Bronchial epithelial cell (primary cell): Measurements from ENCODE around the gene EIF4G2. TPM values are rescaled to one million over a fixed set of nuclear protein-coding genes. Genes with fewer than 3 reads are reported as not detected.
"Not testable (repeated sequence)": the region's sequence is repeated elsewhere in the genome, so short reads cannot be mapped to it uniquely, and the experiment has no call there.

Experiments
- DNase-seq: peaks from one replicate; pipeline ENCODE4 v3.0.0-alpha.2; 2010; ENCODE audit warnings: low read depth
- FAIRE-seq: peaks from 2 replicates; lab custom pipeline; 2011; peaks lifted over from hg19 to GRCh38; lab: Jason Lieb, UNC
- H3K27me3 ChIP-seq: 2 replicates; pipeline ENCODE4 v1.5.1; 2011; ENCODE audit warnings: low read length; ENCODE audit not compliant: control insufficient read depth, insufficient read depth
- H3K36me3 ChIP-seq: 2 replicates; pipeline ENCODE4 v1.5.1; 2011; ENCODE audit warnings: low read length; ENCODE audit not compliant: control insufficient read depth, insufficient read depth
- H3K4me3 ChIP-seq: 2 replicates; pipeline ENCODE4 v1.5.1; 2011; ENCODE audit warnings: mild to moderate bottlenecking, low read depth, low read length, control low read depth
- total RNA-seq: library from RNA; depleted of rRNA; stranded (reverse); fragments of >200 nt; gene quantifications from 2 replicates; pipeline ENCODE4 v1.2.1, GENCODE V29; 2014
- TF ChIP-seq, protein P1 (sequence below): IDR thresholded peaks from 2 replicates; pipeline ENCODE4 v1.5.1; 2011; ENCODE audit warnings: mild to moderate bottlenecking, moderate library complexity, low read length, control low read depth, inconsistent platforms; ENCODE audit not compliant: insufficient read depth, severe bottlenecking

EIF4G2 gene
- total RNA-seq, 1 donor from 2014 or later, result 384 TPM

DNA sequence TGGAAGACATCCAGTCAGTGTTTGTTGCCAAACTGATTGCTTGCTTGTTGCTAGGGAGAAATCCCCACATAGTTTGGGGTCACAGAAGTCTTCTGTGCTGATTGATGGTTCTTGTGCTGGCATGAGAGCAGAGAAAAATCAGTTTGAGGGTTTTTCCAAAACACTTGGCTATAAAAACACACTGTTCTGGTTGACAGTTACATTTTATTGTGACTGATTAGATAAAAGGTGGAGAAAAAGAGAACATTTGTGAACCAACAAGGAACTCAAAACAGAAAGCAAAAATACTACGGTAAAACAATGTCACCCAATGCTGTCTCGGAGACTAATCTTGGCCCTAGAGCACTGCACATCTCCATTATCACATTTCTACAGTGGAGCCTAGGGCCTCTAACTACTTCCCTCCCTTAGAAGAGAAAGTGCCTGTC is 14.4 kb upstream of the EIF4G2 start:
- DNase-seq, result no peak

DNA sequence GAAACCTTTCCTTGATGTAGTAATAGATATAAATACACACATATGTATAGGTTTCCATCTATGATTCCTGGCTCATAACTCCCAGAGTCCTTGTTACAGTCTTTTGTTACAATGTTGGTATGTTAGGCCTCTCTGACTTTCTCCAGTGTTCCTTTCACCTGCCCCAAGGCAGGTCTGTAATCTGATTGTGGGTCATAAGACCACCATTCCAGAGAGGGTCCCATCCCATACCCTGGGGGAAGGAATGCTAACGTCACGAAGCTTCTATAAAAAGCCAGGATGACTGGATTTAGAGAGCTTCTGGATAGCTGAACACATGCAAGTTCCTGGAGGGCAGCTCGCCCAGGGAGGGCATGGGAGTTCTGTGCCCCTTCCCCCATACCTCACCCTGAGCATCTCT is 13.8 kb upstream of the EIF4G2 start:
- not testable (repeated sequence) for H3K36me3 ChIP-seq

More for the DNA sequence above, 14.4 kb upstream of the EIF4G2 start:
- no peak overlapping the region for H3K4me3 ChIP-seq
- no peak for FAIRE-seq
- H3K27me3 ChIP-seq, result no peaks in the 10 kb centered on the region
- no peaks in the 10 kb centered on the region for H3K36me3 ChIP-seq
- TF ChIP-seq, protein P1, sequence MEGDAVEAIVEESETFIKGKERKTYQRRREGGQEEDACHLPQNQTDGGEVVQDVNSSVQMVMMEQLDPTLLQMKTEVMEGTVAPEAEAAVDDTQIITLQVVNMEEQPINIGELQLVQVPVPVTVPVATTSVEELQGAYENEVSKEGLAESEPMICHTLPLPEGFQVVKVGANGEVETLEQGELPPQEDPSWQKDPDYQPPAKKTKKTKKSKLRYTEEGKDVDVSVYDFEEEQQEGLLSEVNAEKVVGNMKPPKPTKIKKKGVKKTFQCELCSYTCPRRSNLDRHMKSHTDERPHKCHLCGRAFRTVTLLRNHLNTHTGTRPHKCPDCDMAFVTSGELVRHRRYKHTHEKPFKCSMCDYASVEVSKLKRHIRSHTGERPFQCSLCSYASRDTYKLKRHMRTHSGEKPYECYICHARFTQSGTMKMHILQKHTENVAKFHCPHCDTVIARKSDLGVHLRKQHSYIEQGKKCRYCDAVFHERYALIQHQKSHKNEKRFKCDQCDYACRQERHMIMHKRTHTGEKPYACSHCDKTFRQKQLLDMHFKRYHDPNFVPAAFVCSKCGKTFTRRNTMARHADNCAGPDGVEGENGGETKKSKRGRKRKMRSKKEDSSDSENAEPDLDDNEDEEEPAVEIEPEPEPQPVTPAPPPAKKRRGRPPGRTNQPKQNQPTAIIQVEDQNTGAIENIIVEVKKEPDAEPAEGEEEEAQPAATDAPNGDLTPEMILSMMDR, result no peak

DNA sequence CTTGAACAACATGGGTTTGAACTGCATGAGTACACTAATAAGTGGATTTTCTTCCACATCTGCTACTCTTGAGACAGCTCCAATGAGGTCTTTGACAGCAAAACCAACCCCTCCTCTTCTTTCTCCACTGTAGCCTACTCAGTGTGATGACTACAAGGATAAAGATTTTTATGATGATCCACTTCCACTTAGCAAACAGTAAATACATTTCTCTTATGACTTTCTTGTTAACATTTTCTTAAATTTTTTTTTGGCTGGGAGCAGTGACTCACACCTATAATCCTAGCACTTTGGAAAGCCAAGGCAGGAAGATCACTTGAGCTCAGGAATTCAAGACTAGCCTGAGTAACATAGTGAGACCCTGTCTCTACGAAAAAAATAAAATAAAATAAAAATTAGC is 9.9 kb upstream of the EIF4G2 start:
- TF ChIP-seq, protein P1, result no peak
- Histone ChIP-seq H3K36me3 (no peaks in the 10 kb centered on the region), H3K4me3 (no peak overlapping the region), H3K27me3 (no peaks in the 10 kb centered on the region)
- FAIRE-seq (no peak), DNase-seq (peak; percentile 80)

More for the DNA sequence above, 13.8 kb upstream of the EIF4G2 start:
- not testable (repeated sequence) for FAIRE-seq, H3K4me3 ChIP-seq, DNase-seq, H3K27me3 ChIP-seq

DNA sequence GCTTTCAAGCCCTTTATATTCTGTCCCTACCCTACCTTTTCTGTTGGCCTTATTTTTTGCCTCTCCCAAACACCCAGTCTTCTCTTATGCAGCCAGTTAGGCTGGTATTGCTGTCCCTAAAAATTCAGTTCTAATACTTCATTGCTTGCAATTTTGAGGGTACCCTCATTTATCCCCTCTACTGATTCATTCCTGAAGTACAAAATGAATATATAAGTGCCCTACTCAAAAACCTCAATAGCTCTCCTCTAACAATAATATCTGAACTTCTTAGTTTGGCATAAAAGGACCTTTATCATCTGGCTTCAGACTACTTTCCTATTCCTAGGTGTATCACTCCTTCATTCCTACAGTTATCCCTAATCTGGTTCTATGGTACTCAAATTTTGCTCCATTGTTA is 5.2 kb upstream of the EIF4G2 start:
- H3K36me3 ChIP-seq, result no peaks in the 10 kb centered on the region
- no peaks in the 10 kb centered on the region for H3K27me3 ChIP-seq
- TF ChIP-seq, protein P1, result no peak
- FAIRE-seq (no peak), DNase-seq (no peak)
- no peak overlapping the region for H3K4me3 ChIP-seq

DNA sequence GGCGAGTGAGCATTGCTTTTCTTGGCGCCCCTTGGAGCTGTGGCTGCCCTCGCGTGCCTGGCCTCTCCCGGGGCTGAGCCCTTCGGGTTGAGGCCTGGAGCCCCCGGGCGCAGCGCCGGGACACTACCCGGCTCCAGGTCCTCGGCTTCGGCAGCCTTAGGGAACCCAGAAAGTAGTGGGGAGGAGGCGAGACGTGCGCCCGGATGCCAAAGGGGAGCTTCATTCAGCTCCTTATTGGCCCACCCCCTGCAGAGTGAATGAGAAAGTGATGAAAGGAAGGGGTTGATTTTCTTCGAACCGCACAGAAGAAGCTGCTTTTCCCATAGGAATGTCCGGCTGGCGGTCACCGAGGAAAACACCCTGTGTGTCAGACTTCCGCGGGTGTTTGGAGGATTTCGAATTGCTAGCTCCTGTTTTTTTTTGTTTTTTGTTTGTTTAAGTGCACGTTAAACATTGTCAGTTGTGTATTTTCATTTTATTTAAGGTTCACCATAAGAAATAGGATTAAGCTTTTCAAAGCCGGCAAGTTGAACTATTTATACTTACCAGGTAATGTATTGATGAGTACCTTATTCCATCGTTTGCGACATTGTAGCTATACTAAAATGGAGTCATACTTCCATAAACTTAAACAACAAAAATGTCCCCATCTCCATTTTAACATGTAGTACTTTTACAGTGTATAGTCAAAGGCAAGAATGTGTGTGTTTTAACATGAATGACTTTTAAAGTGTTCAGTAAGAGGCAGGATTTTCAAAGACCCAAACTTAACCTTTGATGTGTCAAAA is 841 bp upstream of the EIF4G2 start:
- peaks cover 9% of the 10 kb centered on the region for H3K36me3 ChIP-seq
- FAIRE-seq (no peak), DNase-seq (peak; percentile 63)
- no peaks in the 10 kb centered on the region for H3K27me3 ChIP-seq
- TF ChIP-seq, protein P1, result no peak
- H3K4me3 ChIP-seq, result peak overlapping the region; percentile 93

DNA sequence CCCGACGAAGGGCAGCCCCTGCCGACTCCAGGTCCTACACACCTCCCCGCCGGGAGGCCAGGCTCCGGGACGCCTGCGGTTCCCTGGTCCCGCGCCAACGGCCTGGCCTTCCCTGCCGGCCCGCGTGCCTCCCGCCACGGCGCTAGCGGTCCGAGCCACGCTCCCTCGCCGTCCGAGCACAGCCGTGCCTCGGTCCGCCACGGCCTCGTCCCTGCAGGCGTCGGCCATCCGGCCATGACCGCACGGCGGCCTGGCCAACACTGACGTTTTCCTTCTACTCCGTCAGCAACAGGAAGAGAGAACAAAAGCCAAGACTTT is 532 bp downstream of the EIF4G2 start:
- no peaks in the 10 kb centered on the region for H3K27me3 ChIP-seq
- peaks cover 15% of the 10 kb centered on the region for H3K36me3 ChIP-seq
- DNase-seq (no peak), FAIRE-seq (no peak)
- TF ChIP-seq, protein P1, result no peak
- peak overlapping the region; percentile 93 for H3K4me3 ChIP-seq
